ENCODE measurements around the gene RETN. TPM values are rescaled to one million over a fixed set of nuclear protein-coding genes. Genes with fewer than 3 reads are reported as not detected.
"Not testable (repeated sequence)": the region's sequence is repeated elsewhere in the genome, so short reads cannot be mapped to it uniquely, and the experiment has no call there.

The RETN gene
- total RNA-seq, 2 experiments from 2014 or later, result not detected

DNA sequence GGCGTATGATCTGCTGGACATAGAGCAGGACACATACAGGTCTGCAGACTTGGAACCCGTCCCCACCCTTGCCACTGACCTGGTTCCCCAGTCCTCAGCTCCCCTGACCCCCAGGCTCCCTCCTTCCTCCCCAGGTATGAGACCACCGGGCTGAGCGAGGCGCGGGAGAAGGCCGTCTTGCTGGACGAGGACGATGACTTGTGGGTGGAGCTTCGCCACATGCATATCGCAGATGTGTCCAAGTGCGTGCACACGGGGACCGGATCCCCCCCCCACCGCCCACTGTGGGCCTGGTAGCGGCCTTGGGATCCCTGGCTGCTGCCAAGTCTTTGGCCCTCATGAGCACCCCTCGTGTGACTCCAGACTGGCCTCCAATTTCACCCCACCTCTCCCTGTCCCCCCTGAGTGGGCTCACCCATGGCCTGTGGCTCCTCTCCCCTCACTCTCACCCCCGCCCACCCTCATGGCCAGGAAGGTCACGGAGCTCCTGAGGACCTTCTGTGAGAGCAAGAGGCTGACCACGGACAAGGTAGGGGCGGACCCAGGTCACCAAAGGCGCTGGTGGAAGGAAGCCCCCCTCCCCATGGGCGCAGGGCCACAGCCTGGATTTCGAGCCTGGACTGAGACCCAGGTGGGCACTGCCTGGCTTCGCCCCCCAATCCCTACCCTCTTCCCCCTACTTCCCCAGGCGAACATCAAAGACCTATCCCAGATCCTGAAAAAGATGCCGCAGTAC, 26.4 kb upstream of the RETN start:
- DNase-seq, result no peak
- Mint-ChIP-seq H3K36me3 (ENCODE audit: low read depth) (peaks cover 36% of the 10 kb centered on the region), H3K27me3 (no peaks in the 10 kb centered on the region), H3K4me3 (no peak overlapping the region), H3K4me1 (peaks cover 24% of the 10 kb centered on the region), H3K27ac (no peak overlapping the region), H3K9me3 (peaks cover 7% of the 10 kb centered on the region)
- CTCF ChIA-PET, result interaction anchor here (0.6 to 1.4 kb wide), 4 partner anchors 9 to 38 kb away, joined by 3 to 5 read pairs (median 3); partner anchors contain the start of gene TRAPPC5
- POLR2A ChIA-PET, result no interaction called here

- ChIA-PET POLR2A (no interaction called here), CTCF (interaction anchor here (1.3 kb wide), 1 partner anchor 9 kb away, joined by 3 read pairs; no protein-coding TSS in a partner anchor)
- Mint-ChIP-seq H3K36me3 (ENCODE audit: low read depth) (peaks cover 36% of the 10 kb centered on the region), H3K9me3 (peaks cover 7% of the 10 kb centered on the region), H3K27ac (no peak overlapping the region), H3K4me3 (no peak overlapping the region), H3K27me3 (no peaks in the 10 kb centered on the region), H3K4me1 (peaks cover 18% of the 10 kb centered on the region)
- no peak for DNase-seq
Measured at GRCh38 chr19:7643031-7643415, 25.8 kb upstream of the RETN start.

DNA sequence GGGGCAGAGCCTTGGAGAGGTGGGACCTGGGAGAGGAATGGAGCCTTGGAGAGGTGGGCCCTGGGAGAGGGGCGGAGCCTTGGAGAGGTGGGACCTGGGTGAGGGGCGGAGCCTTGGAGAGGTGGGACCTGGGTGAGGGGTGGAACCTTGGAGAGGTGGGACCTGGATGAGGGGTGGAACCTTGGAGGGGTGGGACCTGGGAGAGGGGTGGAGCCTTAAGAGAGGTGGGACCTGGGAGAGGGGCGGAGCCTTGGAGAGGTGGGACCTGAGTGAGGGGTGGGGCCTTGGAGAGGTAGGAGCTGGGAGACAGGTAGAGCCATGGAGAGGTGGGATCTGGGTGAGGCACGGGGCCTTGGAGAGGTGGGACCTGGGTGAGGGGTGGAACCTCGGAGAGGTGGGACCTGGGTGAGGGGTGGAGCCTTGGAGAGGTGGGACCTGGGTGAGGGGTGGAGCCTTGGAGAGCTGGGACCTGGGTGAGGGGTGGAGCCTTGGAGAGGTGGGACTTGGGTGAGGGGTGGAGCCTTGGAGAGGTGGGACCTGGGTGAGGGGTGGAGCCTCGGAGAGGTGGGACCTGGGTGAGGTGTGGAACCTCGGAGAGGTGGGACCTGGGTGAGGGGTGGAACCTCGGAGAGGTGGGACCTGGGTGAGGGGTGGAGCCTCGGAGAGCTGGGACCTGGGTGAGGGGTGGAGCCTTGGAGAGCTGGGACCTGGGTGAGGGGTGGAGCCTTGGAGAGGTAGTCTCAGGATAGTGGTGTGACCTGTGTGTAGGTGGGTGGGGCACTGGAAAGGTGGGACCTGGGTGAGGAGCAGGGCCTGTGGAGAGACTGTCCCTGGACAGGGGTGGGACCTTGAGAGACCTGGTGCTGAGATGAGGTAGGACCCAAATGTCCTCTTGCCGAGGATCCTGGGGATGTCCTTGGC, 25.0 kb upstream of the RETN start:
- not testable (repeated sequence) for H3K27ac Mint-ChIP-seq
- H3K36me3 Mint-ChIP-seq (ENCODE audit: low read depth), result peaks cover 35% of the 10 kb centered on the region
- CTCF ChIA-PET, result interaction anchor here (1.2 to 2.0 kb wide), 3 partner anchors 10 to 76 kb away, joined by 3 to 6 read pairs (median 5); partner anchors contain the start of gene TRAPPC5

DNA sequence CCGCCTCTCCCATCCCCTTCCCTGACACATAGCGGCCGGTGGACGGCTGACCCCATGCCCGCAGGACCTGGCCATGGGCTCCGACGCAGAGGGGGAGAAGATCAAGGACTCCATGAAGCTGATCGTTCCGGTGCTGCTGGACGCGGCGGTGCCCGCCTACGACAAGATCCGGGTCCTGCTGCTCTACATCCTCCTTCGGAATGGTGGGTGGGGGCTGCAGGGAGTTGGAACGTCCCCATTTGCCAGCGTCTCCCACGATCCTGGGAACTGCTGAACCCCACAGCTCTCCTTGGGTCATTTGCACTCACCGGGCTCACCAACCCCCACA, 24.3 kb upstream of the RETN start:
- H3K36me3 Mint-ChIP-seq (ENCODE audit: low read depth), result peaks cover 29% of the 10 kb centered on the region
- H3K4me3 Mint-ChIP-seq, result no peak overlapping the region
- H3K27ac Mint-ChIP-seq, result no peak overlapping the region
- POLR2A ChIA-PET, result interaction anchor here (0.6 kb wide), 1 partner anchor 263 kb away, joined by 3 read pairs; no protein-coding TSS in a partner anchor
- H3K4me1 Mint-ChIP-seq, result peaks cover 13% of the 10 kb centered on the region
- no peaks in the 10 kb centered on the region for H3K27me3 Mint-ChIP-seq
- CTCF ChIA-PET, result interaction anchor here (1.2 to 2.0 kb wide), 3 partner anchors 9 to 76 kb away, joined by 3 to 6 read pairs (median 5); partner anchors contain the start of gene TRAPPC5
- H3K9me3 Mint-ChIP-seq, result peaks cover 7% of the 10 kb centered on the region
- no peak for DNase-seq

More for the DNA sequence above, 25.0 kb upstream of the RETN start:
- H3K9me3 Mint-ChIP-seq, H3K4me3 Mint-ChIP-seq, H3K27me3 Mint-ChIP-seq: not testable (repeated sequence)
- peak; percentile 23 for DNase-seq
- peaks cover 17% of the 10 kb centered on the region for H3K4me1 Mint-ChIP-seq
- POLR2A ChIA-PET, result interaction anchor here (0.6 kb wide), 1 partner anchor 263 kb away, joined by 3 read pairs; no protein-coding TSS in a partner anchor

GRCh38 chr19:7645163-7645562, 23.7 kb upstream of the RETN start:
- H3K36me3 Mint-ChIP-seq (ENCODE audit: low read depth), result peaks cover 22% of the 10 kb centered on the region
- H3K4me1 Mint-ChIP-seq, result peaks cover 7% of the 10 kb centered on the region
- no peak overlapping the region for H3K27ac Mint-ChIP-seq
- no peak for DNase-seq
- peaks cover under 1% of the 10 kb centered on the region for H3K9me3 Mint-ChIP-seq
- CTCF ChIA-PET, result interaction anchor here (0.6 to 2.0 kb wide), 3 partner anchors 9 to 77 kb away, joined by 3 to 6 read pairs (median 3); no protein-coding TSS in a partner anchor
- POLR2A ChIA-PET, result no interaction called here
- H3K4me3 Mint-ChIP-seq, result no peak overlapping the region
- H3K27me3 Mint-ChIP-seq, result no peaks in the 10 kb centered on the region

DNA sequence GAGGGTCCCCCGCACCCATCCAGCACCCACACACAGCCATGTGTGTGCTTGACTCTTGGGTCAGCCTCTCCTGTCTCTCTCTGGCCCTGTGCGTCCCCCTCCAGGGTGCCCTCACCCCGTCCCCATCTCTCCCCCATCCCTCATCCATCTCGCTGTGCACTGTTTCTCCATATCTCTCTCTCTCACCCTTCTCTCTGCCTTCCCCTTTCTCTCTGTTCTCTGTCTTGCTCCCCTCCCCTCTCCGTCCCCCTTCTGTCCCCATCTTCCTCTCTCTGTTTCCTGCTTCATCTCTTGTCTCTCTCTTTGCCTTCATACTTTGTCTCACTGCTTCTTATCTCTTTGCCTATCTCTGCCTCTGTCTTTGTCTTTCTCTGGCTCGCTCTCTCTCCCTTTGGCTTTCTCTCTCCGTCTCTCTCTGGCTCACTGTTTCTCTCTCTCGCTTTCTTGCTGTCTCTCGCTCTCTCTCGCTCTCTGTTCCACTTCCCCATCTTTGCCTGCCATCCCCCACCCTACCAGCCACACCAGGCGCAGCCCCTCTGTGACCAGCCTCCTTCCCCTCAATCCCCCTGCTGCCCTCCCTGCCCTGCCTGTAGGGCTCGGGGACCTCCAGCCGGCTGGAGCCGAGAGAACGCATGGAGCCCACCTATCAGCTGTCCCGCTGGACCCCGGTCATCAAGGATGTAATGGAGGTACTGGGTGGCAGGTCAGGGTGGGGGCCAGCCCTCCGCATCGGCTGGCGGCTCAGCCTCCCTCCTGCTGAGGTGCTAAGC, 23.0 kb upstream of the RETN start:
- peaks cover 17% of the 10 kb centered on the region for H3K36me3 Mint-ChIP-seq (ENCODE audit: low read depth)
- no peak overlapping the region for H3K4me3 Mint-ChIP-seq
- DNase-seq, result no peak
- ChIA-PET POLR2A (no interaction called here), CTCF (interaction anchor here (2.0 kb wide), 1 partner anchor 8 kb away, joined by 6 read pairs; no protein-coding TSS in a partner anchor)
- H3K27me3 Mint-ChIP-seq, result peaks cover under 1% of the 10 kb centered on the region
- H3K27ac Mint-ChIP-seq, result no peak overlapping the region
- no peaks in the 10 kb centered on the region for H3K9me3 Mint-ChIP-seq
- H3K4me1 Mint-ChIP-seq, result peaks cover 6% of the 10 kb centered on the region

GRCh38 chr19:7646426-7646700, 22.5 kb upstream of the RETN start:
- Mint-ChIP-seq H3K27ac (no peak overlapping the region), H3K4me3 (no peak overlapping the region), H3K27me3 (peaks cover 2% of the 10 kb centered on the region), H3K36me3 (ENCODE audit: low read depth) (peaks cover 17% of the 10 kb centered on the region), H3K4me1 (peaks cover 6% of the 10 kb centered on the region), H3K9me3 (no peaks in the 10 kb centered on the region)
- POLR2A ChIA-PET, result no interaction called here
- DNase-seq, result no peak
- CTCF ChIA-PET, result no interaction called here

DNA sequence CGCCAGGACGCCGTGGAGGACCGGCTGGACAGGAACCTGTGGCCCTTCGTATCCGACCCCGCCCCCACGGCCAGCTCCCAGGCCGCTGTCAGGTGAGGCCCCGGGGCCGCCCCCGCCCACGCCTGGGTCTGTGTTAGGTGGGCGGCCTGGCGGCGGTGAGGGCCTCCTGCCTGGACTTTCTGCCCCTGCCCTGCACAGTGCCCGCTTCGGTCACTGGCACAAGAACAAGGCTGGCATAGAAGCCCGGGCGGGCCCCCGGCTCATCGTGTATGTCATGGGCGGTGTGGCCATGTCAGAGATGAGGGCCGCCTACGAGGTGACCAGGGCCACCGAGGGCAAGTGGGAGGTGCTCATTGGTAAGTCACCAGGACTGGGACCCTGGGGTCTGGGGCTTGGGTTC, 21.7 kb upstream of the RETN start:
- no peak for DNase-seq
- H3K9me3 Mint-ChIP-seq, result no peaks in the 10 kb centered on the region
- CTCF ChIA-PET, result no interaction called here
- no peak overlapping the region for H3K4me3 Mint-ChIP-seq
- peaks cover 9% of the 10 kb centered on the region for H3K4me1 Mint-ChIP-seq
- H3K27ac Mint-ChIP-seq, result no peak overlapping the region
- peaks cover 2% of the 10 kb centered on the region for H3K27me3 Mint-ChIP-seq
- POLR2A ChIA-PET, result no interaction called here
- peaks cover 17% of the 10 kb centered on the region for H3K36me3 Mint-ChIP-seq (ENCODE audit: low read depth)

DNA sequence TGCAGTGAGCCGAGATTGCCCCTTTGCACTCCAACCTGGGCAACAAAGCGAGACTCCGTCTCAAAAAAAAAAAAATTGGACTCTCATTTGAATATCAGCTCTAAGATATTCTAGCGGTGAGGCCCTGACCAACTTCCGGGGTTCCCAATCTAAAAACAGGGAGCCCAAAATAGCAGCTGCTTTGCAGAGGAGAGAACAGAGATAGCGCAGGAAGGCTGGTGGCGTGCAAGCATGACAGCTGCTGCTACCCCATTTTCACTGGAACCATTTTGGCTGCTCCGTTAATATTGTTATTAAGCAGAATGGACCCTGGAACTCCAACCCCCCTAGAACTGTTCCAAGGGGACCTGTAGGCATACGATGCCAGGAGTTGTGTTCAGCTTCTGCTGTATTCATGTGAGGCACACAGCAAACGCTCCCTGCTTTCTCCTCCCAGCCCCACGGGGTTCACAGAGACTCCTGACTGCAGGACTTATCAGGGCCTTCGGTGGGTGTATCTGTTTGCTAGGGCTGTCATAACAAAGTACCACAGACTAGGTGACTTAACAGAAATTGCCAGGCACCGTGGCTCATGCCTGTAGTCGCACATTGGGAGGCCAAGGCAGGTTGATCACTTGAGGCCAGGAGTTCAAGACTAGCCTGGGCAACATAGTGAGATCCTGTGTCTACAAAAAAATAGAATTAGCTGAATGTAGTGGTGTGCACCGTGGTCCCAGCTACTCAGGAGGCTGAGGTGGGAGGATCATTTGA, 20.4 kb upstream of the RETN start:
- Mint-ChIP-seq H3K36me3 (ENCODE audit: low read depth) (peaks cover 9% of the 10 kb centered on the region), H3K4me3 (no peak overlapping the region), H3K9me3 (no peaks in the 10 kb centered on the region), H3K27ac (no peak overlapping the region), H3K4me1 (peaks cover 16% of the 10 kb centered on the region), H3K27me3 (peaks cover 2% of the 10 kb centered on the region)
- CTCF ChIA-PET, result interaction anchor here (0.5 to 5.5 kb wide), 4 partner anchors 11 to 32 kb away, joined by 3 to 20 read pairs (median 4); partner anchors contain the start of genes PET100, TRAPPC5 and XAB2
- POLR2A ChIA-PET, result no interaction called here
- no peak for DNase-seq

GRCh38 chr19:7650148-7650547, 18.7 kb upstream of the RETN start:
- DNase-seq, result no peak
- Mint-ChIP-seq H3K4me3 (no peak overlapping the region), H3K9me3 (no peaks in the 10 kb centered on the region), H3K4me1 (peaks cover 16% of the 10 kb centered on the region), H3K27ac (no peak overlapping the region), H3K27me3 (peaks cover 2% of the 10 kb centered on the region), H3K36me3 (ENCODE audit: low read depth) (peaks cover 4% of the 10 kb centered on the region)
- ChIA-PET POLR2A (no interaction called here), CTCF (interaction anchor here (0.6 to 5.5 kb wide), 5 partner anchors 17 to 385 kb away, joined by 3 to 20 read pairs (median 5); partner anchors contain the start of genes PCP2 and TRAPPC5)

GRCh38 chr19:7652061-7652641, 16.7 kb upstream of the RETN start:
- Mint-ChIP-seq H3K4me1 (peaks cover 16% of the 10 kb centered on the region), H3K27ac (peak overlapping the region; percentile 76), H3K9me3 (no peaks in the 10 kb centered on the region), H3K36me3 (ENCODE audit: low read depth) (no peaks in the 10 kb centered on the region), H3K27me3 (peaks cover 2% of the 10 kb centered on the region), H3K4me3 (peak overlapping the region; percentile 47)
- DNase-seq, result peak; percentile 86
- CTCF ChIA-PET, result interaction anchor here (0.6 to 5.5 kb wide), 8 partner anchors 10 to 161 kb away, joined by 3 to 20 read pairs (median 4); partner anchors contain the start of gene TRAPPC5
- POLR2A ChIA-PET, result interaction anchor here (0.6 kb wide), 1 partner anchor 288 kb away, joined by 3 read pairs; no protein-coding TSS in a partner anchor
